H1 (cell line): Measurements from ENCODE around the gene PRKRIP1. TPM values are rescaled to one million over a fixed set of nuclear protein-coding genes. Genes with fewer than 3 reads are reported as not detected.
A peak's percentile ranks its signal among the peaks of the same experiment; 100 is the strongest.

Experiments used
- ASH2L ChIP-seq: fragments of 200-600, 300-600 bp; sonication (generic); IDR thresholded peaks from one replicate; pipeline ENCODE4 v1.7.1; 2017; ENCODE audit warnings: low read length
- BCL11A ChIP-seq, 2 experiments: IDR thresholded peaks; one replicate each; pipeline ENCODE4 v1.6.1; 2011; ENCODE audit warnings: low read depth in 2 of 2, low read length in 2 of 2, mild to moderate bottlenecking in 2 of 2
- CBX5 ChIP-seq: fragments of 300-800, 300-1000 bp; sonication (generic); IDR thresholded peaks from 2 replicates; pipeline ENCODE4 v1.7.1; 2016; ENCODE audit warnings: antibody characterized with exemption, low read length, low read depth
- FOSL1 ChIP-seq: IDR thresholded peaks from 2 replicates; pipeline ENCODE4 v1.6.1; 2011; ENCODE audit warnings: mild to moderate bottlenecking, low read depth, low read length, moderate library complexity; ENCODE audit not compliant: insufficient read depth
- GTF2F1 ChIP-seq: IDR thresholded peaks from 2 replicates; pipeline ENCODE4 v1.6.1; 2012; ENCODE audit warnings: low read depth, low read length, improper control_type of control experiment, borderline replicate concordance
- KDM1A ChIP-seq: fragments of 200-600, 300-600 bp; sonication (generic); IDR thresholded peaks from 2 replicates; pipeline ENCODE4 v1.7.1; 2016; ENCODE audit warnings: mild to moderate bottlenecking, low read length, borderline replicate concordance
- KDM4A ChIP-seq: IDR thresholded peaks from one replicate; pipeline ENCODE4 v1.7.1; 2012; ENCODE audit warnings: low read depth, mild to moderate bottlenecking, moderate library complexity, low read length, inconsistent platforms; ENCODE audit not compliant: severe bottlenecking
- MAX ChIP-seq: IDR thresholded peaks from 2 replicates; pipeline ENCODE4 v1.6.1; 2012; ENCODE audit warnings: inconsistent platforms
- NRF1 ChIP-seq: IDR thresholded peaks from 2 replicates; pipeline ENCODE4 v1.6.1; 2011; ENCODE audit warnings: mild to moderate bottlenecking, low read depth, low read length, improper control_type of control experiment
- PHF8 ChIP-seq: fragments of 200-600 bp; sonication (generic); conservative IDR thresholded peaks from 2 replicates; pipeline ENCODE4 v1.7.1; 2012; ENCODE audit warnings: low read depth, mild to moderate bottlenecking, inconsistent platforms, low read length, moderate library complexity
- RAD21 ChIP-seq, 2 experiments: IDR thresholded peaks in 1 of 2; conservative IDR thresholded peaks in 1 of 2; 2 replicates each; pipeline ENCODE4 v1.6.1; 2011; ENCODE audit warnings: low read depth in 2 of 2, low read length in 2 of 2, improper control_type of control experiment in 1 of 2, inconsistent platforms in 1 of 2, mild to moderate bottlenecking in 1 of 2, moderate library complexity in 1 of 2
- RBBP5 ChIP-seq: IDR thresholded peaks from 2 replicates; pipeline ENCODE4 v1.7.1; 2012; ENCODE audit warnings: low read depth, mild to moderate bottlenecking, inconsistent platforms, low read length, moderate library complexity, borderline replicate concordance
- RXRA ChIP-seq: IDR thresholded peaks from 2 replicates; pipeline ENCODE4 v1.6.1; 2011; ENCODE audit warnings: low read depth, mild to moderate bottlenecking, low read length, moderate library complexity; ENCODE audit not compliant: insufficient read depth
- polyA plus RNA-seq, 7 experiments: library from polyadenylated mRNA; depleted of rRNA in 3 of 7; stranded (reverse) in 5 of 7; unstranded in 2 of 7; fragments of >200 nt in 5 of 7; fragments of 200-250 nt in 2 of 7; gene quantifications; 1 replicate in 5 of 7; 2 replicates in 1 of 7; 4 replicates in 1 of 7; pipeline versions ENCODE4 v1.2.1 to v1.2.3, GENCODE V29; 2011 to 2013; ENCODE audit warnings: missing spikeins in 2 of 7, mixed read lengths in 2 of 7
- total RNA-seq: library from RNA; stranded (reverse); fragmentation: NEBNext Ultra II Directional; extraction: Animal tissue kit (Norgen Biotek cat#: 25700); gene quantifications from 2 replicates; pipeline ENCODE4 v1.2.1, GENCODE V29; 2021
- TF ChIP-seq, protein P1 (sequence below): IDR thresholded peaks from 2 replicates; pipeline ENCODE4 v1.6.1; 2011; ENCODE audit warnings: low read length, improper control_type of control experiment

Gene PRKRIP1
- total and polyA plus RNA-seq, 2 of the 8 experiments (the other 6 are each of a cell fraction or from before 2014, with no cell fraction given), result 11.1 to 22.0 TPM

GRCh38 chr7:102464577-102465280, 68.6 kb downstream of the PRKRIP1 start, which contains the start of the genes ALKBH4 and LRWD1 (continued):
- TF ChIP-seq RBBP5 (peak; percentile 79), PHF8 (peak; percentile 81), NRF1 (peak; percentile 81), RXRA (no peak), GTF2F1 (0 out of 2 replicates have a peak, but pooled peaks have one; percentile 15), KDM1A (no peak), RAD21 (IDR thresholded peaks at IDR 0.05 in 1 of 2, conservative IDR thresholded peaks at IDR 0.05 in 1 of 2; ENCODE audit: low read depth in 2 of 2, low read length in 2 of 2) (peak in 1 of 2 experiments; percentile 0; a peak in 2 of 4 replicates), MAX (peak; percentile 84), ASH2L (peak; percentile 65), CBX5 (no peak), FOSL1 (no peak), KDM4A (peak; percentile 94), BCL11A (IDR thresholded peaks at IDR 0.05; ENCODE audit: low read depth in 2 of 2, low read length in 2 of 2) (no peak)
- TF ChIP-seq, protein P1, sequence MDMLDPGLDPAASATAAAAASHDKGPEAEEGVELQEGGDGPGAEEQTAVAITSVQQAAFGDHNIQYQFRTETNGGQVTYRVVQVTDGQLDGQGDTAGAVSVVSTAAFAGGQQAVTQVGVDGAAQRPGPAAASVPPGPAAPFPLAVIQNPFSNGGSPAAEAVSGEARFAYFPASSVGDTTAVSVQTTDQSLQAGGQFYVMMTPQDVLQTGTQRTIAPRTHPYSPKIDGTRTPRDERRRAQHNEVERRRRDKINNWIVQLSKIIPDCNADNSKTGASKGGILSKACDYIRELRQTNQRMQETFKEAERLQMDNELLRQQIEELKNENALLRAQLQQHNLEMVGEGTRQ, result 0 out of 2 replicates have a peak, but pooled peaks have one; percentile 9
